ENCODE data around the gene CPNE4. TPM values are rescaled to one million over a fixed set of nuclear protein-coding genes. Genes with fewer than 3 reads are reported as not detected.

Gene CPNE4
- total RNA-seq, 1 experiment from 2014 or later, result 1.9 TPM

DNA sequence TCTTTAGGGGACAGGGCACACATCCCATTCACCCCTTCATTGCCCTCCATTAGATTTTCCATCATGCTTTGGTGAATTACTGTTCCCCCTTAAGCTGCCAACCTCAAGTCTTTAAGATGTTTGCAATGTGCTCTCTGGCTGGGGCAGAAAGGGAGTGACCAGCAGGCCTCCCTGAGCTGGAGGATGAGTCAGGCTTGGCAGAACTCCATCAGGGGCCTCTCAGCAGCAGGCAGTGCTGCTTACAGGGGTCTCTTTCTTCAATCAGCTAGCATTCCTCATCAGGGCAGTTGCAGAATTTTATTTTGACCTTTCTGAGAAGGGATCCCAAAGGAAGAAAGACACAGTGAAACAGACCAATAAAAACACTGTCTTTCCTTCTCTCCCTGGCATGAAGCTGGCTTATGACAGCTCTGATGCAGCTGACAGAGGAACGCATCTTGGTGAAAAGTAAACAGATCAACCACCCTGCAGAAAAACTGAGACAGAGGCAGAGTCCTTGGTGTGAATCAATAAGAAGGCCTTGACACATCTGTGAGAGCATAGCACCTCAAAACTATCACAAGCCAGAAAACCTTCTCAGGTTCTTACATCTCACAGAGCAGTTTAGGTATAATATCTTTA is 443.3 kb downstream of the CPNE4 start:
- Histone ChIP-seq H3K14ac (ENCODE audit: insufficient read depth, low read length) (no peak overlapping the region), H3K4ac (ENCODE audit: low read depth, low read length) (no peak overlapping the region), H3K27me3 (ENCODE audit: insufficient read depth, low read length) (no peaks in the 10 kb centered on the region), H2BK15ac (ENCODE audit: low read depth, low read length) (no peak overlapping the region), H3K79me2 (ENCODE audit: insufficient read depth, low read length) (no peaks in the 10 kb centered on the region), H3K4me1 (ENCODE audit: insufficient read depth, low read length) (peaks cover 2% of the 10 kb centered on the region; the same call in 1 of the 2 replicates), H4K5ac (ENCODE audit: insufficient read length, low read depth, low read length) (no peak overlapping the region), H4K8ac (replicated peaks; ENCODE audit: insufficient read length, low read depth, low read length) (no peak overlapping the region), H3K9ac (ENCODE audit: extremely low read depth, insufficient read length, low read length) (no peak overlapping the region), H2AK5ac (ENCODE audit: insufficient read length, low read length) (no peak overlapping the region), H3K27ac (ENCODE audit: insufficient read length, low read depth, low read length) (no peak overlapping the region), H3K4me2 (ENCODE audit: insufficient read depth, insufficient read length, low read length) (no peak overlapping the region), H3K23ac (ENCODE audit: insufficient read length, low read depth, low read length) (no peak overlapping the region), H2BK120ac (ENCODE audit: low read depth, low read length, poor library complexity, severe bottlenecking) (no peak overlapping the region), H3K56ac (ENCODE audit: insufficient read length, low read depth, low read length) (no peak overlapping the region), H3K79me1 (ENCODE audit: insufficient read depth, low read depth, low read length, poor library complexity, severe bottlenecking) (no peaks in the 10 kb centered on the region), H3K23me2 (ENCODE audit: insufficient read length, low read depth, low read length, poor library complexity, severe bottlenecking) (no peaks in the 10 kb centered on the region), H4K20me1 (ENCODE audit: control insufficient read depth, insufficient read depth, insufficient read length) (no peaks in the 10 kb centered on the region), H2BK5ac (ENCODE audit: insufficient read length, low read length) (no peak overlapping the region), H2BK20ac (ENCODE audit: low read depth, low read length, poor library complexity, severe bottlenecking) (no peak overlapping the region), H3K18ac (ENCODE audit: insufficient read length, low read depth, low read length) (no peak overlapping the region), H2AFZ (ENCODE audit: low read length) (no peak overlapping the region), H3T11ph (ENCODE audit: low read length) (no peak overlapping the region), H3K9me3 (ENCODE audit: control insufficient read depth, low read depth, low read length) (no peaks in the 10 kb centered on the region), H4K91ac (ENCODE audit: insufficient read length, low read depth, low read length) (no peak overlapping the region), H2BK12ac (ENCODE audit: insufficient read length, low read depth, low read length) (no peak overlapping the region)
- Mint-ChIP-seq H3K4me3 (no peak overlapping the region), H3K36me3 (ENCODE audit: insufficient read depth in 1 of 3, low read depth in 3 of 3) (peaks cover 0 to 2% (median 0%) of the 10 kb centered on the region in 3 experiments; a peak in 1 of 7 replicates), H3K4me1 (no peaks in the 10 kb centered on the region), H3K27ac (no peak overlapping the region), H3K9me3 (peaks cover 0 to 3% of the 10 kb centered on the region in 2 experiments; a peak in 1 of 5 replicates), H3K27me3 (ENCODE audit: low read depth) (no peaks in the 10 kb centered on the region)
- TF ChIP-seq, protein P1, sequence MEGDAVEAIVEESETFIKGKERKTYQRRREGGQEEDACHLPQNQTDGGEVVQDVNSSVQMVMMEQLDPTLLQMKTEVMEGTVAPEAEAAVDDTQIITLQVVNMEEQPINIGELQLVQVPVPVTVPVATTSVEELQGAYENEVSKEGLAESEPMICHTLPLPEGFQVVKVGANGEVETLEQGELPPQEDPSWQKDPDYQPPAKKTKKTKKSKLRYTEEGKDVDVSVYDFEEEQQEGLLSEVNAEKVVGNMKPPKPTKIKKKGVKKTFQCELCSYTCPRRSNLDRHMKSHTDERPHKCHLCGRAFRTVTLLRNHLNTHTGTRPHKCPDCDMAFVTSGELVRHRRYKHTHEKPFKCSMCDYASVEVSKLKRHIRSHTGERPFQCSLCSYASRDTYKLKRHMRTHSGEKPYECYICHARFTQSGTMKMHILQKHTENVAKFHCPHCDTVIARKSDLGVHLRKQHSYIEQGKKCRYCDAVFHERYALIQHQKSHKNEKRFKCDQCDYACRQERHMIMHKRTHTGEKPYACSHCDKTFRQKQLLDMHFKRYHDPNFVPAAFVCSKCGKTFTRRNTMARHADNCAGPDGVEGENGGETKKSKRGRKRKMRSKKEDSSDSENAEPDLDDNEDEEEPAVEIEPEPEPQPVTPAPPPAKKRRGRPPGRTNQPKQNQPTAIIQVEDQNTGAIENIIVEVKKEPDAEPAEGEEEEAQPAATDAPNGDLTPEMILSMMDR (conservative IDR thresholded peaks at IDR 0.05), result no peak
- DNase-seq, result no peak
- no CpG with 5 or more reads among the region's 1 CpG for WGBS (ENCODE audit: extremely low coverage, insufficient read length, low lambda C conversion rate)
